GM13977 (cell line): ENCODE results near the gene ELP4.
A peak's percentile ranks its signal among the peaks of the same experiment; 100 is the strongest.

Experiments used
- DNase-seq: peaks from one replicate; pipeline ENCODE4 v3.0.0; 2012; ENCODE audit warnings: low spot score
- in situ Hi-C: fragments of 300-500 bp; cut with MboI; formaldehyde crosslinking; loops from one replicate; pipeline ENCODE4 v1.12.0; 2022; ENCODE audit warnings: low sequenced_read_pairs, low pct_unique_long_range_greater_than_20kb, mixed read lengths, inconsistent platforms; ENCODE audit not compliant: unreplicated experiment
- TF ChIP-seq, protein P1 (sequence below): IDR thresholded peaks from 2 replicates; pipeline ENCODE4 v1.5.1; 2012; ENCODE audit warnings: mild to moderate bottlenecking, control low read depth; ENCODE audit not compliant: insufficient read depth; ENCODE audit errors: extremely low read depth, missing control alignments

The ELP4 gene

DNA sequence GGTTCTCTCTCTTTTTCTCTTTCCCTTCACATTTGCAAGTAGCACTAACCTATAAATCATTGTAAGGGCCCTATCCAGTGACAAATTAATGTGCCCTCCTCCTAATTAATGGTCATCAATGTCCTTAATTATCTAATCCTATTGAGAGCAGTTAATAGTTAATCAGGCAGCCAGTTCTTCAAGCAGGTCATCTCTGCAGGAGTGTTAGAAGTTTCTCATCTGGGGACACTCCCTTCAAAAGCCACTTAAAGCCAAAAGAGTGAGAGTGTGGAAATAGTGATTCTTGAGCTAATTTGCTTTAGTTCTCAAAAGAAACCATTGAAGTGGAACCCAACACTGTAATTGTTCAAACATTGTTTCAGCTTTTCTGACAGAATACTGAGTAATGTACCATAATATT, 141.6 kb downstream of the ELP4 start:
- TF ChIP-seq, protein P1, sequence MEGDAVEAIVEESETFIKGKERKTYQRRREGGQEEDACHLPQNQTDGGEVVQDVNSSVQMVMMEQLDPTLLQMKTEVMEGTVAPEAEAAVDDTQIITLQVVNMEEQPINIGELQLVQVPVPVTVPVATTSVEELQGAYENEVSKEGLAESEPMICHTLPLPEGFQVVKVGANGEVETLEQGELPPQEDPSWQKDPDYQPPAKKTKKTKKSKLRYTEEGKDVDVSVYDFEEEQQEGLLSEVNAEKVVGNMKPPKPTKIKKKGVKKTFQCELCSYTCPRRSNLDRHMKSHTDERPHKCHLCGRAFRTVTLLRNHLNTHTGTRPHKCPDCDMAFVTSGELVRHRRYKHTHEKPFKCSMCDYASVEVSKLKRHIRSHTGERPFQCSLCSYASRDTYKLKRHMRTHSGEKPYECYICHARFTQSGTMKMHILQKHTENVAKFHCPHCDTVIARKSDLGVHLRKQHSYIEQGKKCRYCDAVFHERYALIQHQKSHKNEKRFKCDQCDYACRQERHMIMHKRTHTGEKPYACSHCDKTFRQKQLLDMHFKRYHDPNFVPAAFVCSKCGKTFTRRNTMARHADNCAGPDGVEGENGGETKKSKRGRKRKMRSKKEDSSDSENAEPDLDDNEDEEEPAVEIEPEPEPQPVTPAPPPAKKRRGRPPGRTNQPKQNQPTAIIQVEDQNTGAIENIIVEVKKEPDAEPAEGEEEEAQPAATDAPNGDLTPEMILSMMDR = no peak
- in situ Hi-C loops = no loop called here
- DNase-seq = no peak

DNA sequence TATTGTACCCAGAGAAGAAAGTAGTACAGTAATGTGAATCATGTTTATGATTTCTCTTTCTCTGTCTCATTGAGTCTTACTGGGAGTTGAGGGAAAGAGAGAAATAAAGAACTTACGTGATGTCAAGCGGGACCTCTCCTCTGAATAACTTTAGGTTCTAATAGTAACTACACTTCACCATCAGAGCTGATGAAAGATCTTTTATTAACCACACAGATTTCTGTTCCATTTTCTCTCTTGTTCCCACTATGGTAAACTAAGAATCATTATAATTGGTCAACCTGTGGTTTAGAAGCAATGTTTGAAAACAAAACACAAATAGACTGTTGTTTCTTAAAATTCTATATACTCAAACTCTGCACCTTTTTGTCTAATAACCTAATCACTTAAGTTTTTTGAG, 142.3 kb downstream of the ELP4 start:
- in situ Hi-C loops = no loop called here
- TF ChIP-seq, protein P1 = no peak
- peak; percentile 5 for DNase-seq

DNA sequence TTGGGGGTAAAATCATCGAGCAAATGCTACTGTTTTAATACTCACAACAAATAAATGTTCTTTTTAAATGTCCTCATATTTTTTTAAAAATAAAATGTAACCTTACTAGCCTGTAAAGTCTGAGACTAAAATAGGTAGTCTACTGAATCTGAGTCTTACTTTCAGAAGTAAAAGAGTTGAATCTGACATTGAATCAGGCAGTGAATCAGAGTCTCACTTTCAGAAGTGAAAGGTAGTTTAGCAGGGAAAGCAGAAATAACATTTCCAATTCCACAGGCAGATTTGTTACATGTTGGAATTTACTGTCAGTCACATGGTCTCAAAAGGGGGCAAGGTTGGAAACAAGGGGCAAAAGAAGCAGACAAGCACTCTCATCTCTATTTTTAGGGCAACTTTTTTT, 143.0 kb downstream of the ELP4 start:
- no peak for DNase-seq
- TF ChIP-seq, protein P1 = no peak
- in situ Hi-C loops = no loop called here

DNA sequence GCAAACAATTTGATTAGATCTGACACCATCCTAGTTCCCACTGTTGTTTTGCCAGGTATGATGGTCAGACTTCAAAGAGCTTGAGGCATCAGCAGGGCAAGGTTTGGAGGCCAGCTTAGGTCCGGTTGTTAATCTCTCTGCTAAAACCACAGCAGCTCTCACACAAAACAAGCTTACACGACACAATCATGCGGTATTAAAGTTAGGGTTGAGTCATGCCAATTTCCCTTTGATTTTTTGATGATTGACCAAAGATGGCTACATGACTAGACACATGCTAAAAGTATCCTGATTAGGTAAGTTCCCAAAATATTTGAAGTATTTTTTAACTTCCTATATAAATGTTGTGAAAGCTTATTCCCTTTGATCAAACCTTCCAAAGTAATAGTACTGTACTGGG, 145.9 kb downstream of the ELP4 start:
- in situ Hi-C loops = no loop called here
- TF ChIP-seq, protein P1 = no peak
- no peak for DNase-seq

DNA sequence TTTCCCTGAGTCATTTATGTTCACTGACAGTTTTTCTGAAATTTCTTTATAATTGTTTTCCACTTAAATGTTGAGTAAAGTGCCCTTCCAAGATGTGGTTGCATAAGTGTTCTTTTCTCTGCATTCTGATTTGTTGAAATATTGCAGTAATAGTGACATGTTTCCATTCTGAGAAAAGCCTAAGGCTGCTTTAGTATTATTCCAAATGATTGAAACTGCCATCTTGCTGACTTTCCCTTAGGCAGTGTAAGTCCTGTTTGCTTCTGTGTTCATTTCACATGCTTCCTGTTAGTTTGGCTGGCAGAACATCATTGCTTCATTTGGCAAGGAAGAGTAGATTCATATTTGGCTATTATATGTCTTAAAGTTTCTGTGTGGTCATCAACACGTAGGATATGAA, 146.5 kb downstream of the ELP4 start:
- DNase-seq = no peak
- in situ Hi-C loops = no loop called here
- TF ChIP-seq, protein P1 = no peak

DNA sequence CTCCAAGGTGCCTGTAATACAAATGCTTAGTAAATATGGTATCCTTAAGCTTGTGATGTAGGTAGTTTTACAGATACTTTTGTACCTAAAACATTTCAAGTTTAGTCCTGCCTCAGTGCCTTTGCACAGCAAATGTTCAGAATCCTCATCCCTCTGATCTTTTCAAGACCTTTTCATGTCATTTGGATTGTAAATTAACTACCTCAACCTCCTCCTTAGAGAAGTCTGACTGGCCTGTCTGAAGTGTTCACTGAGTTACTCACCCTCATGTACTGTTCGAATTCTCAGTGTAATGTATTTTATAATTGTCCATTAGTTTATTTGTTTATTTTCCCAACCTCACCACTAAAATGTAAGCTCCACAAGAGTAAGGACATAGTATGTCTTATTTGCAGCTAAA, 147.5 kb downstream of the ELP4 start:
- in situ Hi-C loops = no loop called here
- TF ChIP-seq, protein P1 = no peak
- no peak for DNase-seq

DNA sequence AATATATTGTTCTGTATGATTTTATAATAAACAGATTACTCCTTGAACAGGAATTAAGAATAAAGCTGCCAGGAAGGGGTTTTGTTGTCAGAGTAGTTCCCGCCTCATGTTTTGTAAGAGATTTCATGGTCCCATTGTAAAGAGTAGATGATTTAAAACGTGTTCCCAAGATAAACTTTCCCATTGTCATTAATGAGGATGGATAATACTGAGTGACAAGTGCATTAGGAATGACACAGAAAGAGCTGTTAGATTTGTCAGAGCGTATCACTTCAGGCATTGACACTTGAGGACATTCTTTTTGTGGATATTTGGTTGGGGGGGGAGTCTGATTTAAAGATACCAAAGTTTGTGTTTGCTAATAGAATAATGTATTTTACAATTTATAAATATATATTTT, 154.6 kb downstream of the ELP4 start:
- TF ChIP-seq, protein P1 = no peak
- no peak for DNase-seq
- in situ Hi-C loops = no loop called here
